ENCODE results near the gene MMP24. TPM values are rescaled to one million over a fixed set of nuclear protein-coding genes. Genes with fewer than 3 reads are reported as not detected.

The MMP24 gene
- total and polyA plus RNA-seq, 2 of the 13 experiments (the other 11 are each of a cell fraction or from before 2014, with no cell fraction given), result 0.29 to 0.35 TPM

GRCh38 chr20:35303735-35304491 is 77.4 kb downstream of the MMP24 start (continued):
- TF ChIP-seq STAT6 (CRISPR knock-in tag; IDR thresholded peaks at IDR 0.05; ENCODE audit: borderline replicate concordance) (no peak), CHD4 (IDR thresholded peaks at IDR 0.05; ENCODE audit: borderline replicate concordance, low read length) (no peak), ZNF121 (CRISPR knock-in tag; IDR thresholded peaks at IDR 0.05) (no peak), THYN1 (CRISPR knock-in tag; IDR thresholded peaks at IDR 0.05; ENCODE audit: borderline replicate concordance, low read depth) (no peak), ZNF350 (CRISPR knock-in tag; IDR thresholded peaks at IDR 0.05; ENCODE audit: borderline replicate concordance, low read depth) (peak; percentile 75), ARHGAP35 (CRISPR knock-in tag; IDR thresholded peaks at IDR 0.05; ENCODE audit: borderline replicate concordance) (no peak; the same call in 1 of the 2 replicates), ZNF607 (CRISPR knock-in tag; IDR thresholded peaks at IDR 0.05; ENCODE audit: borderline replicate concordance) (no peak), ZSCAN20 (CRISPR knock-in tag; IDR thresholded peaks at IDR 0.05; ENCODE audit: borderline replicate concordance) (no peak), EEA1 (CRISPR knock-in tag; IDR thresholded peaks at IDR 0.05; ENCODE audit: borderline replicate concordance) (no peak), ESRRA (CRISPR knock-in tag; IDR thresholded peaks at IDR 0.05; ENCODE audit: low read depth) (no peak), ZMAT5 (CRISPR knock-in tag; IDR thresholded peaks at IDR 0.05; ENCODE audit: borderline replicate concordance, low read depth) (no peak), ZNF33B (CRISPR knock-in tag; IDR thresholded peaks at IDR 0.05) (no peak), MED8 (CRISPR knock-in tag; IDR thresholded peaks at IDR 0.05; ENCODE audit: insufficient replicate concordance) (no peak)
- TF ChIP-seq, protein P1, sequence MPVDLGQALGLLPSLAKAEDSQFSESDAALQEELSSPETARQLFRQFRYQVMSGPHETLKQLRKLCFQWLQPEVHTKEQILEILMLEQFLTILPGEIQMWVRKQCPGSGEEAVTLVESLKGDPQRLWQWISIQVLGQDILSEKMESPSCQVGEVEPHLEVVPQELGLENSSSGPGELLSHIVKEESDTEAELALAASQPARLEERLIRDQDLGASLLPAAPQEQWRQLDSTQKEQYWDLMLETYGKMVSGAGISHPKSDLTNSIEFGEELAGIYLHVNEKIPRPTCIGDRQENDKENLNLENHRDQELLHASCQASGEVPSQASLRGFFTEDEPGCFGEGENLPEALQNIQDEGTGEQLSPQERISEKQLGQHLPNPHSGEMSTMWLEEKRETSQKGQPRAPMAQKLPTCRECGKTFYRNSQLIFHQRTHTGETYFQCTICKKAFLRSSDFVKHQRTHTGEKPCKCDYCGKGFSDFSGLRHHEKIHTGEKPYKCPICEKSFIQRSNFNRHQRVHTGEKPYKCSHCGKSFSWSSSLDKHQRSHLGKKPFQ (CRISPR knock-in tag; IDR thresholded peaks at IDR 0.05; ENCODE audit: insufficient replicate concordance), result no peak
- TF ChIP-seq, protein P2, sequence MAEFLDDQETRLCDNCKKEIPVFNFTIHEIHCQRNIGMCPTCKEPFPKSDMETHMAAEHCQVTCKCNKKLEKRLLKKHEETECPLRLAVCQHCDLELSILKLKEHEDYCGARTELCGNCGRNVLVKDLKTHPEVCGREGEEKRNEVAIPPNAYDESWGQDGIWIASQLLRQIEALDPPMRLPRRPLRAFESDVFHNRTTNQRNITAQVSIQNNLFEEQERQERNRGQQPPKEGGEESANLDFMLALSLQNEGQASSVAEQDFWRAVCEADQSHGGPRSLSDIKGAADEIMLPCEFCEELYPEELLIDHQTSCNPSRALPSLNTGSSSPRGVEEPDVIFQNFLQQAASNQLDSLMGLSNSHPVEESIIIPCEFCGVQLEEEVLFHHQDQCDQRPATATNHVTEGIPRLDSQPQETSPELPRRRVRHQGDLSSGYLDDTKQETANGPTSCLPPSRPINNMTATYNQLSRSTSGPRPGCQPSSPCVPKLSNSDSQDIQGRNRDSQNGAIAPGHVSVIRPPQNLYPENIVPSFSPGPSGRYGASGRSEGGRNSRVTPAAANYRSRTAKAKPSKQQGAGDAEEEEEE (CRISPR knock-in tag; IDR thresholded peaks at IDR 0.05; ENCODE audit: borderline replicate concordance), result no peak; the same call in 1 of the 2 replicates
- TF ChIP-seq, protein P3, sequence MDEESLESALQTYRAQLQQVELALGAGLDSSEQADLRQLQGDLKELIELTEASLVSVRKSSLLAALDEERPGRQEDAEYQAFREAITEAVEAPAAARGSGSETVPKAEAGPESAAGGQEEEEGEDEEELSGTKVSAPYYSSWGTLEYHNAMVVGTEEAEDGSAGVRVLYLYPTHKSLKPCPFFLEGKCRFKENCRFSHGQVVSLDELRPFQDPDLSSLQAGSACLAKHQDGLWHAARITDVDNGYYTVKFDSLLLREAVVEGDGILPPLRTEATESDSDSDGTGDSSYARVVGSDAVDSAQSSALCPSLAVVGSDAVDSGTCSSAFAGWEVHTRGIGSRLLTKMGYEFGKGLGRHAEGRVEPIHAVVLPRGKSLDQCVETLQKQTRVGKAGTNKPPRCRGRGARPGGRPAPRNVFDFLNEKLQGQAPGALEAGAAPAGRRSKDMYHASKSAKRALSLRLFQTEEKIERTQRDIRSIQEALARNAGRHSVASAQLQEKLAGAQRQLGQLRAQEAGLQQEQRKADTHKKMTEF (CRISPR knock-in tag; IDR thresholded peaks at IDR 0.05), result peak; percentile 58
- TF ChIP-seq, protein P4, sequence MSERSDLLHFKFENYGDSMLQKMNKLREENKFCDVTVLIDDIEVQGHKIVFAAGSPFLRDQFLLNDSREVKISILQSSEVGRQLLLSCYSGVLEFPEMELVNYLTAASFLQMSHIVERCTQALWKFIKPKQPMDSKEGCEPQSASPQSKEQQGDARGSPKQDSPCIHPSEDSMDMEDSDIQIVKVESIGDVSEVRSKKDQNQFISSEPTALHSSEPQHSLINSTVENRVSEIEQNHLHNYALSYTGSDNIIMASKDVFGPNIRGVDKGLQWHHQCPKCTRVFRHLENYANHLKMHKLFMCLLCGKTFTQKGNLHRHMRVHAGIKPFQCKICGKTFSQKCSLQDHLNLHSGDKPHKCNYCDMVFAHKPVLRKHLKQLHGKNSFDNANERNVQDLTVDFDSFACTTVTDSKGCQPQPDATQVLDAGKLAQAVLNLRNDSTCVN (CRISPR knock-in tag; IDR thresholded peaks at IDR 0.05; ENCODE audit: borderline replicate concordance), result no peak

Measured in HepG2 (cell line).